GM10248 (cell line): ENCODE results near the gene EXOC2.

ENCODE experiments used
- CTCF ChIA-PET: fragments of 300-600 bp; sonication (Branson Sonifier 250); formaldehyde crosslinking; extraction: SDS; loops from one replicate; lab custom pipeline; 2021; ENCODE audit warnings: antibody characterized with exemption; lab: Yijun Ruan, JAX
- POLR2A ChIA-PET: fragments of 350-650 bp; sonication (Branson Sonifier 250); formaldehyde crosslinking; extraction: SDS; loops from one replicate; lab custom pipeline; 2020; ENCODE audit warnings: antibody characterized with exemption; lab: Yijun Ruan, JAX
- DNase-seq: peaks from one replicate; pipeline ENCODE4 v3.0.0; 2012; ENCODE audit errors: extremely low spot score
- CTCF ChIP-seq: IDR thresholded peaks from 2 replicates; pipeline ENCODE4 v1.5.1; 2012; ENCODE audit warnings: mild to moderate bottlenecking, low read depth; ENCODE audit errors: extremely low read depth, missing control alignments, control extremely low read depth

EXOC2 gene

GRCh38 chr6:470901-471448 is 222.0 kb downstream of the EXOC2 start:
- peak; percentile 62 for DNase-seq
- ChIA-PET CTCF (no interaction called here), POLR2A (no interaction called here)
- no peak for TF ChIP-seq CTCF

GRCh38 chr6:470051-470900 is 222.7 kb downstream of the EXOC2 start:
- DNase-seq: no peak
- no peak for TF ChIP-seq CTCF
- POLR2A ChIA-PET: no interaction called here
- CTCF ChIA-PET: no interaction called here

- ChIA-PET POLR2A (interaction anchor here (1.5 kb wide), 1 partner anchor 76 kb away, joined by 4 read pairs; the partner anchor contains the start of gene IRF4), CTCF (interaction anchor here (1.1 to 1.4 kb wide), 3 partner anchors 17 to 50 kb away, joined by 3 to 4 read pairs (median 3); no protein-coding TSS in a partner anchor)
- DNase-seq: no peak
- TF ChIP-seq CTCF: no peak
These were observed 225.3 kb downstream of the EXOC2 start for GRCh38 chr6:467671-468082.

- no peak for TF ChIP-seq CTCF
- DNase-seq: no peak
- POLR2A ChIA-PET: no interaction called here
- CTCF ChIA-PET: interaction anchor here (1.4 to 1.8 kb wide), 3 partner anchors 17 to 32 kb away, joined by 3 to 4 read pairs (median 3); no protein-coding TSS in a partner anchor
These were observed 225.8 kb downstream of the EXOC2 start for GRCh38 chr6:467111-467510.

- TF ChIP-seq CTCF: no peak
- ChIA-PET CTCF (interaction anchor here (1.4 to 1.8 kb wide), 3 partner anchors 18 to 32 kb away, joined by 3 to 5 read pairs (median 4); no protein-coding TSS in a partner anchor), POLR2A (no interaction called here)
- no peak for DNase-seq
These were observed 226.4 kb downstream of the EXOC2 start for GRCh38 chr6:466564-466963.

- ChIA-PET CTCF (interaction anchor here (1.0 to 1.8 kb wide), 4 partner anchors 15 to 31 kb away, joined by 3 to 5 read pairs (median 4); no protein-coding TSS in a partner anchor), POLR2A (no interaction called here)
- TF ChIP-seq CTCF: no peak
- DNase-seq: no peak
These were observed 227.2 kb downstream of the EXOC2 start for GRCh38 chr6:465531-466348.
